HepG2 (cell line): ENCODE measurements around the gene SOX11. TPM values are rescaled to one million over a fixed set of nuclear protein-coding genes. Genes with fewer than 3 reads are reported as not detected.

Experiments
- ATAC-seq: fragments of 200-7000 bp; cut with Tn5 transposase; 3 replicates; pipeline ENCODE4 v1.9.1; 2020; ENCODE audit warnings: mild to moderate bottlenecking, moderate library complexity
- BruUV-seq: library from RNA; stranded (reverse); fragments of 400-500 nt; replicated peaks from 2 replicates; lab custom pipeline; 2021; lab: Mats Ljungman, UMichigan
- CTCF ChIA-PET: fragments of 300-600 bp; formaldehyde crosslinking; extraction: SDS; loops from one replicate; lab custom pipeline; 2021; ENCODE audit warnings: low total read pairs, inconsistent platforms, low intra/inter-chr PET ratio; lab: Yijun Ruan, JAX
- POLR2A ChIA-PET: fragments of 350-600 bp; sonication (Branson Sonifier 250); formaldehyde crosslinking; loops from one replicate; lab custom pipeline; 2020; ENCODE audit warnings: antibody characterized with exemption, inconsistent platforms; lab: Yijun Ruan, JAX
- DNase-seq: peaks from one replicate; pipeline ENCODE4 v3.0.0-alpha.2; 2015; ENCODE audit warnings: low spot score
- FAIRE-seq: peaks from 3 replicates; lab custom pipeline; 2011; peaks lifted over from hg19 to GRCh38; lab: Jason Lieb, UNC
- H2AFZ ChIP-seq: one replicate; pipeline ENCODE4 v1.6.1; 2011; ENCODE audit warnings: low read length, inconsistent platforms
- H3K27ac ChIP-seq: fragments of 300-600 bp; 3 replicates; pipeline ENCODE4 v1.8.0; 2011; ENCODE audit warnings: mixed run types, mild to moderate bottlenecking, mixed read lengths, low read length, inconsistent platforms; ENCODE audit not compliant: insufficient read depth; ENCODE audit errors: extremely low read length
- H3K27me3 ChIP-seq, 2 experiments: fragments of 200-600 bp in 1 of 2; 2 replicates in 1 of 2; 3 replicates in 1 of 2; pipeline versions ENCODE4 v1.6.0 to v1.8.0; 2011; ENCODE audit warnings: low read length in 2 of 2, mild to moderate bottlenecking in 2 of 2, moderate library complexity in 2 of 2, inconsistent platforms in 1 of 2; ENCODE audit not compliant: insufficient read depth in 2 of 2, control insufficient read depth in 1 of 2
- H3K36me3 ChIP-seq, 2 experiments: fragments of 200-600 bp in 1 of 2; replicated peaks in 1 of 2; 2 replicates in 1 of 2; 3 replicates in 1 of 2; pipeline versions ENCODE4 v1.5.1 to v1.8.0; 2011; ENCODE audit warnings: low read length in 2 of 2, inconsistent platforms in 1 of 2; ENCODE audit not compliant: insufficient read depth in 2 of 2, control insufficient read depth in 1 of 2
- H3K4me1 ChIP-seq: 2 replicates; pipeline ENCODE4 v1.5.1; 2012; ENCODE audit warnings: low read length, inconsistent platforms; ENCODE audit not compliant: insufficient read depth
- H3K4me2 ChIP-seq: 2 replicates; pipeline ENCODE4 v1.6.0; 2011; ENCODE audit warnings: low read depth, low read length, inconsistent platforms
- H3K4me3 ChIP-seq, 3 experiments: fragments of 200-600 bp in 1 of 3; sonication (generic), shearing (Covaris generic) in 1 of 3; replicated peaks in 1 of 3; 2 replicates each; pipeline ENCODE4 v1.5.1; 2011 to 2016; ENCODE audit warnings: low read length in 3 of 3, inconsistent platforms in 2 of 3, low read depth in 2 of 3, mild to moderate bottlenecking in 2 of 3, control low read depth in 1 of 3, mixed read lengths in 1 of 3; ENCODE audit not compliant: insufficient read depth in 1 of 3
- H3K79me2 ChIP-seq: one replicate; pipeline ENCODE4 v1.6.1; 2011; ENCODE audit warnings: low read length, inconsistent platforms; ENCODE audit not compliant: insufficient read depth
- H3K9ac ChIP-seq: 2 replicates; pipeline ENCODE4 v1.6.0; 2011; ENCODE audit warnings: mild to moderate bottlenecking, low read depth, low read length, inconsistent platforms; ENCODE audit not compliant: insufficient read depth
- H3K9me3 ChIP-seq: 2 replicates; pipeline ENCODE4 v1.5.1; 2012; ENCODE audit warnings: mild to moderate bottlenecking, low read length
- H4K20me1 ChIP-seq: 2 replicates; pipeline ENCODE4 v1.6.0; 2011; ENCODE audit warnings: inconsistent platforms, mild to moderate bottlenecking, low read length, moderate library complexity; ENCODE audit not compliant: insufficient read depth
- CHD2 ChIP-seq: IDR thresholded peaks from 2 replicates; pipeline ENCODE4 v1.6.1; 2011; ENCODE audit warnings: low read depth, low read length, improper control_type of control experiment
- KDM5A ChIP-seq: fragments of 200-600 bp; sonication (generic); IDR thresholded peaks from 2 replicates; pipeline ENCODE4 v1.7.0; 2018; ENCODE audit warnings: antibody characterized with exemption, mild to moderate bottlenecking, low read length, borderline replicate concordance
- REPIN1 ChIP-seq: sonication (generic); formaldehyde crosslinking; IDR thresholded peaks from 2 replicates; pipeline ENCODE4 v1.8.0; 2022; ENCODE audit warnings: missing genetic modification reagents, low read depth, mild to moderate bottlenecking, borderline replicate concordance
- SP2 ChIP-seq: sonication (generic); formaldehyde crosslinking; IDR thresholded peaks from 2 replicates; pipeline ENCODE4 v1.5.1; 2020; ENCODE audit warnings: mild to moderate bottlenecking, missing genetic modification reagents
- SRY ChIP-seq: sonication (generic); formaldehyde crosslinking; IDR thresholded peaks from 2 replicates; pipeline ENCODE4 v1.8.0; 2022; ENCODE audit warnings: mild to moderate bottlenecking, missing genetic modification reagents
- U2AF1 ChIP-seq: fragments of 200-400 bp; formaldehyde crosslinking; optimal IDR thresholded peaks from 2 replicates; pipeline ENCODE3; 2017; ENCODE audit warnings: mild to moderate bottlenecking, low read depth, low read length
- ZFY ChIP-seq: sonication (generic); formaldehyde crosslinking; IDR thresholded peaks from 2 replicates; pipeline ENCODE4 v1.4.0; 2020; ENCODE audit warnings: missing genetic modification reagents
- ZNF326 ChIP-seq: sonication (generic); formaldehyde crosslinking; IDR thresholded peaks from 2 replicates; pipeline ENCODE4 v1.4.0; 2020; ENCODE audit warnings: missing genetic modification reagents, borderline replicate concordance
- WGBS: methylation state at CpG from one replicate; pipeline ENCODE4 v1.1.6; 2017; ENCODE audit warnings: low lambda C conversion rate; 5-methylcytosine and 5-hydroxymethylcytosine counted together
- in situ Hi-C: cut with HindIII; loops from 2 replicates; pipeline ENCODE4 v1.10.0; 2017; ENCODE audit warnings: low pct_unique_long_range_greater_than_20kb; ENCODE audit not compliant: extremely low pct_ligation_motif_present
- intact Hi-C: fragments of 100-400 bp; cut with micrococcal nuclease; formaldehyde crosslinking; loops from one replicate; pipeline ENCODE4 v1.10.0; 2022; ENCODE audit not compliant: unreplicated experiment
- polyA plus RNA-seq, 8 experiments: library from polyadenylated mRNA; depleted of rRNA in 3 of 8; stranded (reverse) in 7 of 8; unstranded in 1 of 8; fragments of >200 nt; fragmentation: Illumina TruSeq in 4 of 8; extraction: Trizol in 4 of 8; gene quantifications; 2 replicates each; pipeline versions ENCODE4 v1.2.1 to v1.2.3, GENCODE V29; 2011 to 2016; ENCODE audit warnings: low read depth in 4 of 8, missing spikeins in 1 of 8, mixed read lengths in 1 of 8; ENCODE audit not compliant: insufficient read depth in 1 of 8
- total RNA-seq, 5 experiments: library from RNA; depleted of rRNA; stranded (reverse); fragments of >200 nt; fragmentation: Illumina TruSeq; extraction: Trizol; gene quantifications; 2 replicates each; pipeline ENCODE4 v1.2.3, GENCODE V29; 2016; ENCODE audit warnings: low read depth in 1 of 5
- TF ChIP-seq, protein P1 (sequence below): sonication (generic); formaldehyde crosslinking; IDR thresholded peaks from 2 replicates; pipeline ENCODE4 v1.5.0; 2020; ENCODE audit warnings: mild to moderate bottlenecking, missing genetic modification reagents, borderline replicate concordance

SOX11 gene
- total and polyA plus RNA-seq, 2 of the 13 experiments (the other 11 are each of a cell fraction or from before 2014, with no cell fraction given): not detected

DNA sequence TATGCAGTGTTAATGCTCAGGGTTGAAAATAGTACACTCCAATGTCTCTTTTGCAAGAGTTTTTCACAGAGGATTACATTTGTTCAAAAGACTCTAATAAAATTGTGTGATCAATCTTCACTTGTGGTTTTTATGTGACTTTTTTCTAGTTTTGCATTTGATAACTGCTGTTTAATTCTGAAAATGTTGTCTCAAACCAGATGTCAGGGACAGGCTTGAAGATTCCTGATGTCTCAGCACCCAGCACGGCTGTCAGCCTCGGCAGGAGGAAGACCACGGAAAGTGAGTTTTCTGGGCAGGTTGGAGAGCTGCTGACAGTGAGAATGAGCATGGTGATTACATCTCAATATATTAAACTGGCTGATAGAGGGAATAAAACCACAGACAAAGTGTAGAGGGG lies 9.1 kb downstream of the SOX11 start (continued):
- TF ChIP-seq, protein P1, sequence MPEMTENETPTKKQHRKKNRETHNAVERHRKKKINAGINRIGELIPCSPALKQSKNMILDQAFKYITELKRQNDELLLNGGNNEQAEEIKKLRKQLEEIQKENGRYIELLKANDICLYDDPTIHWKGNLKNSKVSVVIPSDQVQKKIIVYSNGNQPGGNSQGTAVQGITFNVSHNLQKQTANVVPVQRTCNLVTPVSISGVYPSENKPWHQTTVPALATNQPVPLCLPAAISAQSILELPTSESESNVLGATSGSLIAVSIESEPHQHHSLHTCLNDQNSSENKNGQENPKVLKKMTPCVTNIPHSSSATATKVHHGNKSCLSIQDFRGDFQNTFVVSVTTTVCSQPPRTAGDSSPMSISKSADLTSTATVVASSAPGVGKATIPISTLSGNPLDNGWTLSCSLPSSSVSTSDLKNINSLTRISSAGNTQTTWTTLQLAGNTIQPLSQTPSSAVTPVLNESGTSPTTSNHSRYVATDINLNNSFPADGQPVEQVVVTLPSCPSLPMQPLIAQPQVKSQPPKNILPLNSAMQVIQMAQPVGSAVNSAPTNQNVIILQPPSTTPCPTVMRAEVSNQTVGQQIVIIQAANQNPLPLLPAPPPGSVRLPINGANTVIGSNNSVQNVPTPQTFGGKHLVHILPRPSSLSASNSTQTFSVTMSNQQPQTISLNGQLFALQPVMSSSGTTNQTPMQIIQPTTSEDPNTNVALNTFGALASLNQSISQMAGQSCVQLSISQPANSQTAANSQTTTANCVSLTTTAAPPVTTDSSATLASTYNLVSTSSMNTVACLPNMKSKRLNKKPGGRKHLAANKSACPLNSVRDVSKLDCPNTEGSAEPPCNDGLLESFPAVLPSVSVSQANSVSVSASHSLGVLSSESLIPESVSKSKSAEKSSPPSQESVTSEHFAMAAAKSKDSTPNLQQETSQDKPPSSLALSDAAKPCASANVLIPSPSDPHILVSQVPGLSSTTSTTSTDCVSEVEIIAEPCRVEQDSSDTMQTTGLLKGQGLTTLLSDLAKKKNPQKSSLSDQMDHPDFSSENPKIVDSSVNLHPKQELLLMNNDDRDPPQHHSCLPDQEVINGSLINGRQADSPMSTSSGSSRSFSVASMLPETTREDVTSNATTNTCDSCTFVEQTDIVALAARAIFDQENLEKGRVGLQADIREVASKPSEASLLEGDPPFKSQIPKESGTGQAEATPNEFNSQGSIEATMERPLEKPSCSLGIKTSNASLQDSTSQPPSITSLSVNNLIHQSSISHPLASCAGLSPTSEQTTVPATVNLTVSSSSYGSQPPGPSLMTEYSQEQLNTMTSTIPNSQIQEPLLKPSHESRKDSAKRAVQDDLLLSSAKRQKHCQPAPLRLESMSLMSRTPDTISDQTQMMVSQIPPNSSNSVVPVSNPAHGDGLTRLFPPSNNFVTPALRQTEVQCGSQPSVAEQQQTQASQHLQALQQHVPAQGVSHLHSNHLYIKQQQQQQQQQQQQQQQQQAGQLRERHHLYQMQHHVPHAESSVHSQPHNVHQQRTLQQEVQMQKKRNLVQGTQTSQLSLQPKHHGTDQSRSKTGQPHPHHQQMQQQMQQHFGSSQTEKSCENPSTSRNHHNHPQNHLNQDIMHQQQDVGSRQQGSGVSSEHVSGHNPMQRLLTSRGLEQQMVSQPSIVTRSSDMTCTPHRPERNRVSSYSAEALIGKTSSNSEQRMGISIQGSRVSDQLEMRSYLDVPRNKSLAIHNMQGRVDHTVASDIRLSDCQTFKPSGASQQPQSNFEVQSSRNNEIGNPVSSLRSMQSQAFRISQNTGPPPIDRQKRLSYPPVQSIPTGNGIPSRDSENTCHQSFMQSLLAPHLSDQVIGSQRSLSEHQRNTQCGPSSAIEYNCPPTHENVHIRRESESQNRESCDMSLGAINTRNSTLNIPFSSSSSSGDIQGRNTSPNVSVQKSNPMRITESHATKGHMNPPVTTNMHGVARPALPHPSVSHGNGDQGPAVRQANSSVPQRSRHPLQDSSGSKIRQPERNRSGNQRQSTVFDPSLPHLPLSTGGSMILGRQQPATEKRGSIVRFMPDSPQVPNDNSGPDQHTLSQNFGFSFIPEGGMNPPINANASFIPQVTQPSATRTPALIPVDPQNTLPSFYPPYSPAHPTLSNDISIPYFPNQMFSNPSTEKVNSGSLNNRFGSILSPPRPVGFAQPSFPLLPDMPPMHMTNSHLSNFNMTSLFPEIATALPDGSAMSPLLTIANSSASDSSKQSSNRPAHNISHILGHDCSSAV: no peak

DNA sequence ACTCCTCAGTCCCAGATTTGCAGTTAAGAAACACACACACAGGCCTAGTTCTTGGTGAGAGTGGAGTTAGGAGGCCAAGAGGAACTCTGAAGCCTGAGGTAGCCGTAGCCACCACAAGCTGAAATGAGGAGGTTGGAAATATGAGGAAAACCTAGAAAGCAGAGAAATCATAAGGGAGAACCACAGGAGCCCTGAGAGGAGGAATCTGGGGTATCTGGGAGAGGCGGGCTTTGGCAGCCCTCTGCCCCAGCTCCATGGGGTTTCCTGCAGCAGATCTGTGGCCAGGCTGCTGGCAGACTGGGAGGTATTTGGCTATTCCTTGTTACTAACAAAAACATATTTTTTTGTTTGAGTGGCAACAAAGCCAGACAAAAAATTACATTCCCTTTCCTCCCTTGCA lies 11.0 kb downstream of the SOX11 start:
- 4% methylated on average over 2 of the region's 2 CpGs for WGBS
- FAIRE-seq (no peak), ATAC-seq (no peak)
- CTCF ChIA-PET: no interaction called here
- H3K4me2 ChIP-seq: no peak overlapping the region
- H2AFZ ChIP-seq: no peak overlapping the region
- H3K4me3 ChIP-seq: no peak overlapping the region
- H4K20me1 ChIP-seq: no peaks in the 10 kb centered on the region
- no peaks in the 10 kb centered on the region for H3K79me2 ChIP-seq
- no TSS peak for BruUV-seq
- no peak for TF ChIP-seq REPIN1 (CRISPR knock-in tag)
- TF ChIP-seq ZFY (CRISPR knock-in tag): no peak
- TF ChIP-seq ZNF326 (CRISPR knock-in tag): no peak
- TF ChIP-seq KDM5A: no peak
- no peak for TF ChIP-seq U2AF1
- TF ChIP-seq SRY (CRISPR knock-in tag): no peak
- TF ChIP-seq SP2 (CRISPR knock-in tag): no peak
- TF ChIP-seq CHD2: no peak
- TF ChIP-seq, all 625 proteins: peak for 0
- POLR2A ChIA-PET: no interaction called here
- no peak overlapping the region for H3K9ac ChIP-seq
- H3K27ac ChIP-seq: no peak overlapping the region
- in situ Hi-C loops: no loop called here
- intact Hi-C loops: no loop called here
- H3K4me1 ChIP-seq: no peaks in the 10 kb centered on the region
- no peaks in the 10 kb centered on the region for H3K9me3 ChIP-seq
- H3K27me3 ChIP-seq: no peaks in the 10 kb centered on the region; a peak in 1 of 5 replicates
- no peaks in the 10 kb centered on the region for H3K36me3 ChIP-seq
- no peak for DNase-seq
